GM18519 (cell line): ENCODE measurements around the gene SLC39A11.

Source experiments
- ATAC-seq: cut with Tn5 transposase; IDR thresholded peaks from one replicate; pipeline ENCODE4 v1.9.1; 2021; ENCODE audit warnings: mild to moderate bottlenecking, moderate library complexity; ENCODE audit not compliant: unreplicated experiment, low FRiP score

The SLC39A11 gene

DNA sequence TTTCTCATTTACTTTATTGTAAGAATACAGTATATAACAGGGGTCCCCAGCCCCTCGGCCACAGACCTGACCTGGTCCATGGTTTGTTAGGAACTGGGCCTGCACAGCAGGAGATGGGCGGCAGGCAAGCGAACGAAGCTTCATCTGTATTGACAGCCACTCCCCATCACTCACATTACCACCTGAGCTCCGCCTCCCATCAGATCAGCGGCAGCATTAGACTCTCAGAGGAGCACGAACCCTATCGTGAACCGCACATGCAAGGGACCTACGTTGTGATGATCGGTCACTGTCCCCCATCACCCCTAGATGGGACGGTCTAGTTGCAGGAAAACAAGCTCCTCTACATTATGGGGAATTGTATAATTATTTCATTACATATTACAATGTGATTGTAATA is 410.6 kb downstream of the SLC39A11 start:
- ATAC-seq: no peak

DNA sequence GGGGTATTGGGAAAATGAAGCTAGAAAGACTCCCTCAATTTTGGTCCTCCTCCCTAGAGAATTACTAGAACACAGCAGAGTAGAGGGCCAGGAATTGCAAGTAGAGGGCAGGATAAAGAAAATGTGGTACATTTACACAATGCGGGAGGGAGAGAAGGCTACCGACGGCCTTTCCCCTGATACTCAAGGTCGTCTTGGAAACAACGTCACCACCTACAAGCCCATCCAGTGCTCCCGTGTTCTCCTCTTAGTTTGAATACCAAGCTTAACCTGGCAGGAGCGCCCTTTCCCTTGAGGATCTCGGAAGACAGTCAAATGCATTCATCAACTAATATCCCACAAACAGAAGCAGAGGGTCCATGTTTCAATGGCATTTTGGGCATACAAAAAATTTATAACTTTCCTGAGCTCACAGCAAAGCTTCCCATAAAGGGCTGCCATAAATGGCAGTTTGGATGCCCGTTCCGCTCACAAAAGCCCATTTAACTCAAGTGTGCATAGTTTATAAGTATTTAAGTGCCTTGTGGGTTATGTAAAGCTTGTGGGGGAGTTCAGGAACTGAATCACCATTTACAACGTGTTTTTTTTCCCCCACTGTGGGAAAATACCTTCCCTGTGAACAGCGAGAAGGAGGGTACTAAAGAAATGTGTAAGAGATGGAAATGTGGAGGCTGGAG is 414.6 kb downstream of the SLC39A11 start:
- ATAC-seq: no peak

DNA sequence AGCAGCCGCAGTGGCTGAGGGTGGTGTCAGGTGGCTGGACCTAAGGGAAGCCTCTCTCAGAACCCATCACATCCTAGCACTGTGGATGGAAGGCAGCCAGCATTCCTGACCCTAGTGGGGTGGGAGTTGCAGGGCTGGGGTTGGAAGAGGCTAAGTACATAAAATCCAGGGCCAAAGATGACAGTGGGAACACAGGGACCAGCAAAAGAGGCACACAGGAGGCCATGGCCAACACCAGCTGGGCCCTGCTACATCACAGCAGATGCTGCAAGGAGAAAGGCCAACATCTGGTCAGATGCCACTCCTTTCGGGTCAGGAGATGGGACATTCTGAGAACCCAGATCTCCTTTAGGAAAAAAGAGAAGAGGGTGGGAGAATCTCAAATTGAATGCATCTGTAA is 415.4 kb downstream of the SLC39A11 start:
- ATAC-seq: no peak

DNA sequence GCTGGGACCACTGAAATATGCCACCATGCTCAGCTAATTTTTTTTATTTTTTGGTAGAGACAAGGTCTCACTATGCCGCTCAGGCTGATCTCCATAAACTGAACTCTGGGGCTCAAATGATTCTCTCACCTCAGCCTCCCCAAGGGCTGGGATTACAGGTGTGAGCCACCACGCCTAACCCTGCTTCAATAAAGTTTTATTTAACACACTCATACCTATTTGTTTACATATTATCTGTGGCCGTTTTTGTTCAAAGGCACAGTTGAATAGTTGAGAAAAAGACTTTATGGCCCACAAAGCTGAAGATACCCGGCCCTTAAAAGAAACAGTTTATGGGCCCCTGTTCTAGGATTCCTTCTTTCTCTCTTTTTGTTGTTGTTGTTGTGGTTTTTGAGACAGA is 419.8 kb downstream of the SLC39A11 start:
- ATAC-seq: no peak

DNA sequence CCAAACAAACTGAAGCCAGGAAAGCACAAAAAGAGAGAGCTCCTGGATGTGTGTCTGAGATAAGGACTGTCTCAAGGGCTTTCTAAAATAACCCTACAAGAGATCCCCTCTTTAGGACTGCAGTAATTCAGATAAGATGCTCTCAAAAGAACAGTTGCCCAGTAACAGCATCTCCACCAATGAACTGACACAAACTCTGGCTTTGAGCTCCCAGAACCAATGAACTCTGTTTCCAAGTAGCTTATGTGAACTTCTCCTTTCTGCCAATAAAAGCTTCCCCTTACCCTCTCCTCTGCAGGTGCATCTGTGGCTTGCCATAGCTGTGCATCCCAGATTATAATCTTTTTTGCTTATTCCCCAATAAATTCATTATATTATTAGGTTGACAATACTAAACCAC is 421.5 kb downstream of the SLC39A11 start:
- no peak for ATAC-seq

DNA sequence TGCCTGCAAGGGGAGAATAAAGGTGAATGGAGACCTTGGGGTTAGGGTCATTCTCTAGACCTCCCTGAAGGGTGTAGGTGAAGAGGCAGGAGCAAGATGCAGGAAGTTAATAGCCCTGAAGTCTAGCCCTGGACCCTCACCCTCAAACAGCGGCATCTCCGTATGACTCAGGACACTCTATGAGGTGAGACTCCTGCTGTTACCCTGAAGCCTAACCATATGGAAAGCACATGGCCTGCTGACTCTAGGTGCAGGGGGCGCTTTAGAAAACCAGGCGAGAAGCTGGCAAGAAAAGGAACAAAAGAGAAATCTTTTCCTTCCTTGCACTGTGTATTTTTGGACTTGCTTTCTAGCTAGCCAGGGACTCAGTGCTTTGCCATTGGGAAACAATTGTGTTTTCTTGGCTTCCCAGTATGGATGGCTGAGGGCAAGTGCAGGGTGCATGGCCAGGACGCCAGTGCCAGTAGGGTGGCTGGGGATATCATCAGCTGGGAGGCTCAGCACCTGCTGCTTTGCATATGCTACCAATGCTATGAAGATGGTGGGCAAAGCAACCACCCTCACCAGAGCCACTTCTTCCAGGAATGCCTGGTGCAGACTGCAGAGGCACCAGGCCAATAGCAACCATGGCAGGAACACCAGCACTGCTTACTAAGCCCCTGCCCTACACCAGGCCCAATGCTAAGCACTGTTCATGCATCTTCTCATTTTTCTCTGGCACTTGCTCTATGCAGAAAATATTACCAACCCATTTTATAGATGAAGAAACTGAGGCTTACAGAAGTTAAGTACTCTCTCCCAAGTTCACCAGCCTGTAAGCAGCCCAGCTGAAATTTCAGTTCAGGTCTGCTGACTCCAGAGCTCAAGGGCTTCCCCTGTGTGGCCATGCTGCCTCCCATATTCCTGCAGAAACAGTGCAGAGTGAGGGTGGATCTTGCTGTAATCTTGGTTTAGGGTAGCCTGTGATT is 425.1 kb downstream of the SLC39A11 start:
- ATAC-seq: no peak

DNA sequence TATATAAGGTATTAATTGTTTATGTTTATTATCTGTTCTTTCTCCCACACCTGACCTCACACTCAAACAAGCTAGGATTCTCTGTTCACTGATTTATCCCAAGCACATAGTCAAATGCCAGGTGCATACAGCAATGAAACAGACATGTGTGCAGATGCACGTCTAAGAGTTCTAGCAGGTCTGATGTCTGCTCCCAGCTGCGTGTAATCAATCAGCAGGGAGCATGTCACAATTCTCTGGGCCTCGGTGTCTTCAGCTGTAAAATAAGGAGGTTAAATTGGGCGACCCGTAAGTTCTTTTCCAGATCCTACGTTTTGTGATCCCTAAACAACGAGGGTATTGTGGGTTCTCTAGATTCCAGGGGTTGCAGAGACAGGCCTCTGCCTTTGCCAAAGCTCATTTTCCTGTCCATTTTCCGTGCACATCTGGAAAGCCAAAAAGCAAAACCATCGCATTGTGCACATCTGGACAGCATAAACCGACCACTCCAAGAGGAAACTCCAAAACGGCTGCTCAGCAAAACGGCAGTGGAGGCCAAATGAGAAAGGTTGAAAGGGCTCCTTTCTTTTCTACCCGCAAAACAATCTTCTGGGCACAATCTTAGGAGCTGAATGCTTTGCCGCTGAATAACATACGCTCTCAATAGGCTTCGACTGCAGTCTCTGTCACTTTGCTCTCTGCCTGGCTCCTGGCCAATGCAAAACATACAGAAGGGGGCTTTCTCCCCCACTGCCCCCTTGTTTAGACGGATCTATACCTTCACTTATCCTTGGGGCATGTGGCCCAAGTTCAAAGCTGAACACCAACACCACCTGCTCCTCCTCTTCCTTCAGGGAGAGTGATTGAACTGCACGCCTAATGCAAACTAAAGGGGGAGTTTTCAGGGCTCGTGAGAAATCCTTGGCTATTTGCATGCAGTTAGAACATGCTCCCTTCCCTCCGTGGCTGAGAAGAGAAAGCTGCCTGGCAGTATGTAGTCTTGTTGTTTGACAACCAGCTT is 426.3 kb downstream of the SLC39A11 start:
- ATAC-seq: no peak

DNA sequence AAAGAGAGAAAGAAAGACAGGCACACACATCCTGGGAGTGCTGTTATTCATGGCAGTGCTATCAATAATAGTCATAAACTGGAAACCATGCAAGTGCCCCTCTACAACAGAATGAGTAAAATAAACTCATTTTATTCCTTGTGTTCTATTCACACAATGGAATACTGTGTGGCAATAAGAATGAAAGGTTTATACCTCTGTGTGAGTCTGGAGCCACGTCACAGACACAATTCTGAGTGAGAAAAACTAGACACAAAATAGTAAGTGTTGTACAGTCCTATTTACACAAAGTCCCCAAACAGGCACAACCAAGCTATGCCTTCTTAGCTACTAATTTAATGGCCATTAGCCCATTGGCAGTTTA is 429.7 kb downstream of the SLC39A11 start:
- no peak for ATAC-seq

DNA sequence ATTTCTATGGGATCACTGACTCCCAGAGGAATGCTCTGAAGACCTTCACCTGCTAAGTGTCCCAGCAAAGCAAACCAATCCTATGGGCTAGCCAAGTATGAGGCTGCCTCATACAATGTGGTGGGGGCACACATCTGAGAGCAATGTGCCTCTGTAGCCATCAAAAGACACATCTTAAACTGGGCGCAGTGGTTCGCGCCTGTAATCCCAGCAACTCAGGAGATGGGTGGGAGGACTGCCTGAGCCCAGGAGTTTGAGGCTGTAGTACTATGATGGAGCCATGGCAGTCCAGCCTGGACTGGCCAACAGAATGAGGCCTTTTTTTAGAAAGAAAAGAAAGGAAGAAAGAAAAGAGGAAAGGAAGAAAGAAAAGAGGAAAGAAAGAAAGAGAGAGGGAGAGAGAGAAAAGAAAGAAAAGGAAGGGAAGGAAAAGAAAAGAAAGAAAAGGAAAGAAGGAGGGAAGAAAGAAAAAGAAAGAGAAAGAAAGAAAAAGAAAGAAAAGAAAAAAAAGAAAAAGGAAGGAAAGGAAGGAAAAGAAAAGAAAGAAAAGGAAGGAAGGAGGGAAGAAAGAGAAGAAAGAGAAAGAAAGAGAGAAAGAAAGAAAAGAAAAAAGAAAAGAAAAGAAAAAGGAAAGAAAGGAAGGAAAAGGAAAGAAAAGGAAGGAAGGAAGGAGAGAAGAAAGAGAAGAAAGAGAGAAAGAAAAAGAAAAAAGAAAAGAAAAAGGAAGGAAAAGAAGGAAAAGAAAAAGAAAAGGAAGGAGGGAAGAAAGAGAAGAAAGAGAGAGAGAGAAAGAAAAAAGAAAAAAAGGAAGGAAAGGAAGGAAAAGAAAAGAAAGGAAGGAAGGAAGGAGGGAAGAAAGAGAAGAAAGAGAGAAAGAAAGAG is 430.3 kb downstream of the SLC39A11 start:
- no peak for ATAC-seq

DNA sequence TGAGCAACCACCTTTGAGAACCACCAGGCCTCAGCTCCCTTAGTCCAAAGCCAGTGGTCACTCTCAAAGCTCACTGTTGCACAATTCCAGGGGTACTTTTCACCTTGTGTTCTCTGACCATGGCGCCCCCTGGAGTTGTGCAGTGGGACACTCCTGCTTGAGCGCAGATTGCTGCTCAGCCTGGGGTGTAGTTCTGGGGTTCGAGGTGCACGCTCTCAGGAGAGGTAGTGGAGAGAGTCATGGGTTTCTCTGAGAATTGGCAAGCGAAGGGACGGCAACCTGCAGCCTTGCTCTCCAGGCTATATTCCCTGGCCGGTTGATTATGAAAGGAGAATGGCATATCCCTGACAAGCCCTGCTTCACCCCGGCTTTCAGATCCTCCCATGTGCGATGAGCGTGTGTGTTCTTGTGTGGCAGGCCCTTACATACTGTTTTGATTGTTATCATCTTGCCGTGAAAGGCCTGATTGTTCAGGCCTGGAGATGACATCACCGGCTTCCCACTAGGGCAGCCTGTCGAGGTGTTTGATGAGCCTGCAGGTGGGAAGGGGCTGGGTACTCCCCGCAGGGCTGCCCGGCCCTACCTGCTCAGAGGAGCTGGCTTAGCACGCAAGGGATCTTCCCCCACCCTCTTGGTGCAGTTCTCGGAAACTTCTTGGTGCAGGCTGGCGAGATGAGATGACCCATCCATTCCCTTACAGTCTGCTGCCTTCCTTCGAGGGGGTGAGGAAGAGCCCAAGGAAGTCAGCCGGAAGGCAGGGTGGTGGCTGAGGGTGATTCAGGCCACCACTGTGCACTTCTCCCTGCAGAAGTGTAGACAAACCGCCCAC is 431.2 kb downstream of the SLC39A11 start:
- no peak for ATAC-seq

DNA sequence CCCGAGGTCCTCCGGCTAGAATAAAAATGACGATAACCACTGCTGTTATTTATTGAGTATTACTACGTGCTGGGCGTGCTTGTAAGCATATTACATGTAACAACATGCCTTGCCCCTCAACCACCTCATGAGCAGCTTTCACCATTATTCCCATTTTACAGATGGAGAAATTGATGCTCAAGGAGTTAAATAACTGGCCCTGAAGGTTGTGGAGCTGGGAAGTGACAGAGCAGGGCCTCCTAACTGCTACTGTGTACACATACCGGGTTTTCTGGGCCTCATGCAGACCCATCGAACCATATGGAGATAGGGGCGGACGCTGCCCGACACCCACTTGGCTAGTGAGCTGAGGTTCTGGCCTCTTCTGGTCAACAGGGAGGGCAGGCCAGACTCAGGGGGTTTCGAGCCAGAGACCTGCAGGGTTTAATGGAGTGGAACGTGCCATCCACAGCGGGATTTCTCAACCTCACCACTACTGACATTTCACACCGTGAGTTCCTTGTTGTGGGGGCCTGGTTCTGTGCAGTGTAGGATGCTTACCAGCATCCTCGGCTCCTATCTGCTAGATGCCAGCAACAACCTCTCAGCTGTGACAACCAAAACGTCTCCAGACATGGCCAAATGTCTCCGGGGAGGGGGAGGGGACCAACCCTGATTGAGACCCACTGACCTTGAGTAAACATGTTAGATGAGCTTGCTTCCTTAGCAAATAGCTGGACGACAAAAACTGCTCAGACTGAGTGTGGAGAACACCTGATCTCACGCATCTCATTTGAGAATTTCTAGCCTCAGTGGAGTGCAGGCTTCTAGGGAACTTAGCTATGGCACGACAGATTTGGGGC is 432.0 kb downstream of the SLC39A11 start:
- no peak for ATAC-seq

DNA sequence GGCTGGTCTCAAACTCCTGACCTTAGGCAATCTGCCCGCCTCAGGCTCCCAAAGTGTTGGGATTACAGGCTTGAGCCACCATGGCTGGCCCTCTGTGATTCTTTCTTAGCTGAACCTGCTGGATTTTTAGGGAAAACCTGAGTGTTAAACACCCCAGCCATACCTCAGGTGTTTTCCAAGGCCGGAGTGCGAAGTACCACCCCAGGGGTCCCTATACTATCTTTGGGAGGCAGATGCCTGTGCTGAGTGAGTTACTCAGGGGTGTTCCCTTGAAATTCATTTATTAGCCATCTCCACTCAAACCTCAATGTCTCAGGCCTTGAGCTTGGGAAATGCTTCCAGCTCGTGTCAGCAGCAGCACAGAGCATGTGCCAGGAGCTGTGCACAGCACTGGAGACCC is 432.7 kb downstream of the SLC39A11 start:
- ATAC-seq: no peak

DNA sequence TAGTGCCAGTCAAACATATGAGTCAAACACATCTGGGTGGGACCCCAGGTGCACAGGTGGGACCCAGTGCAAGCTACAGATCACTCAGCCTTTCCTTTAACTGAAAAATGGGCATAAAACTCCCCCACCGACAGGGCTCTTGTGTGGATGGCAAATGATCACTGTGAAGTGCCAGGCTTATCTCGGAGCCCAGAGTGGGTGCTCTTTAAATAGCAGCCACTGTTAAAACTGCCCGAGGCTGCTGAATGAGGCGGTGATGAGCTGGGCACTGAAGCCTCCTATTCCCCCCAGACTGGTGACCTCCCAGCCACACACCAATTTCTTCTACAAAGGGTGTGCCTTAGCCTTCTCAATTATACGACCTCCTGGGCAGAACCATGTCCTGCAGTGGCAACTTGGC is 433.8 kb downstream of the SLC39A11 start:
- ATAC-seq: no peak

DNA sequence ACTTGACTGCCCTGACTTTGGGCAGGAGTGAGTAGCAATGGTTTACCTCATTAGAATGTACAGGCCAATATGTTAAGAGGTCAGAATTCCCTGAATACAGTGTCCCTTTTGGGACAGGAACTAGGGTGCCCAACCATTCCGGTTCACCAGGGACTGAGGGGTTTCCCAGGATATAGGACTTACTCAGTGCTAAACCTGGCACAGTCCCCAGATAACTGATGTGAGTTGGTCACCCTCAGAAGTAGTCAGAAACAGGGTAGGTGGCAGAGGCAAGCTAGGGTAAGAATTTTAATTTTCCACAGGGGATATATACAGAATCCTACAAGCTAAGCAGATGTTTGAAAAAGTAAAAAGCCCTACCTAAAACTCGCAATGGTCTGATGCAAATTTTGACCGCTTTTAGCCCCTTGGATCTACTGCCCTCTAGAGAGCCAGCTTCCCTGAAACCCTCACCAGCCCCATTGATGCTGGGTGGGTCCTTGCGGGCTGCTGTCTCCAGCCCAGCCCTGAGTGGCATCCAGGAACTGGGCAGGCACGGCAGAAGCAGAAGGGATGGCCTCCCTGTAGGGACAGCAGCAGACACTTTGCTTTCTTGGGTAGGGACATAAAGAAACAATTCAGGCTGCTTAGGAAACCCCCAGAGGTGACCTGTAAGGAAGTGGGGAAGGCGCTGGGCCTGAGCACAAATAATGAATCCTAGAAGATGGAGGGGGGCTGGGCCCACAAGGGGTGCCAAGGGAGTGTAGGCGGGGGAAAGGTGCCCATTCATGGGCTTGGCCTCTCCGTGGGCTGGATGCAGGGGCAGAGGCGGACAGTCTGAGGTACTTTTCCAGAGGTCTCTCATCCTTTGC is 434.8 kb downstream of the SLC39A11 start:
- ATAC-seq: no peak

DNA sequence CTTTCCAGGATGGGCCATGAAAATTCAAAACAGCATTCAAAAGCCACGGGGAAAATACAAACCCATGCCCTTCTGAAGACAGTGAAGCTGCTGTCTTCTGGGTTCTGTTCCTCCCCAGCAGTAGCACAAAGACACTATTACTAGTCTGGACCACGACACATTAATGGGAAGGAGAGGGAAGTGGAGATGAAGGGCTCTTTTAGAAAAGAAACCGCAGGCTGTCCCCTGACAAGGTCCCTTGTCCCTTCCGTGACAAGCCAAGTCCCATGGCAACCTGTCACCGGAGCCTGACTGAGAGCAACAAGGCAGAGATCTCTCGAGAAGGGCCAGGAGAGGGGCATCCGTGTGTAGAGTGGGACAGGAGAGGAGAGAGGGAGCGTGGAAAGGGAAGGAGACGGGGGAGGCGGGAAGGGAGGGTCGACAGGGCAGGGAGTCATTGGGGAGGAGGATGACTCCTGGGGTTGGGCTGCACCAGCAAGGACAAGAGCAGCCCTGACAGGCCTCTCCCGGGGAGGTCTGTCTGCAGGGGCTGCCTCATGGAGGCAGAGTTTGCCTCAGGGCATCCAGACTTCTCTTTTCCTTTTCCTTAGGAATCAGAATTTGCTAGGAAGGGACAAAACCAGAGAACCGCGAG is 436.2 kb downstream of the SLC39A11 start:
- ATAC-seq: no peak

DNA sequence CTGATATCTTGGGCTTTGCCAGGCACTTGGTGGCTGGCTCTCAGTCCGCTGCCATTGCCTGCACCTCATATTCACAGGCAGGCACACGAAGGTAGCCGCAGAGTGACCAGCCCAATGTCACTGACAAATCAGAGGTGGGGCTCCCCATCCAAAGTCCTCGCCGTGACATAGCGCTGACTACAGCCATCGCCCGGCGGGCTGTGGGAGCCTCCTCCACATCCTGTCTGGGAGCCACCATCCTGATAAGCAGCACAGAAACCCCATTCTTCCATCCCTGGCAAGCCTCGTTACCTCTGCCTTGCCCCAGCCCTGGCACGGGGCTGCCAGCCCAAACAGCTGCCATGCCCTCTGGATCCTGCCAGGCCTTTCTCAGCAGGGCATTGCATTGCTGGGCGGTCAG is 437.8 kb downstream of the SLC39A11 start:
- no peak for ATAC-seq

DNA sequence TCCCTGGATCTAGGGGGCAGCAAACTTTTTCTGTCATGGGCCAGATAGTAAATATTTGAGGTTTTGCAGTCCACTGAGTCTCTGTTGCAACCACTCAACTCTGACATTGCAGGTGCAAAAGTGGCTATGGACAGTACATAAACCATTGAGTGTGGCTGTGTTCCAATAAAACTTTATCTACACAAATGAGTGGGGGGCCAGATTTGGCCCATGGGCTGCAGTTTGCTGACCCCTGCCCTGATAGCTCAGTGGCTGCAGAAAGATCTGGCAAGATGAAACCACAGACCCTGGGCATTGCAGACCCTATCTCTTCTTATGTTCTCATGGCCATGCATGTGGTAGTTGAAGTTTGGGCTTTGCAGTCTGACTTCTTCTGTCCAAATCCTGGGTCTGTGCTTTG is 440.5 kb downstream of the SLC39A11 start:
- no peak for ATAC-seq
